GM19397 (cell line): Measurements from ENCODE around the gene OR10J5.
"Not testable (repeated sequence)": the region's sequence is repeated elsewhere in the genome, so short reads cannot be mapped to it uniquely, and the experiment has no call there.

ENCODE experiments used
- ATAC-seq: cut with Tn5 transposase; IDR thresholded peaks from one replicate; pipeline ENCODE4 v1.9.1; 2021; ENCODE audit warnings: mild to moderate bottlenecking, moderate library complexity; ENCODE audit not compliant: unreplicated experiment

OR10J5 gene

GRCh38 chr1:159535907-159536306 is at the start of gene OR10J5:
Gene OR10J5 (minus strand): TSS chr1:159536007. CDS start chr1:159536007, 0 bp downstream.
- no peak for ATAC-seq

GRCh38 chr1:159584536-159584935 is 48.7 kb upstream of the OR10J5 start:
- no peak for ATAC-seq

GRCh38 chr1:159581422-159581821 is 45.6 kb upstream of the OR10J5 start:
- no peak for ATAC-seq

- peak; percentile 47 for ATAC-seq
Measured at GRCh38 chr1:159580340-159580739, 44.5 kb upstream of the OR10J5 start.

- no peak for ATAC-seq
Measured at GRCh38 chr1:159577446-159577845, 41.6 kb upstream of the OR10J5 start.

- no peak for ATAC-seq
Measured at GRCh38 chr1:159562680-159563079, 26.9 kb upstream of the OR10J5 start.

- ATAC-seq, result no peak
Measured at GRCh38 chr1:159561497-159561896, 25.7 kb upstream of the OR10J5 start.

GRCh38 chr1:159560599-159560998 is 24.8 kb upstream of the OR10J5 start:
- ATAC-seq, result no peak

- no peak for ATAC-seq
Measured at GRCh38 chr1:159556931-159557369, 21.1 kb upstream of the OR10J5 start.

GRCh38 chr1:159554696-159555095 is 18.9 kb upstream of the OR10J5 start:
- no peak for ATAC-seq

- no peak for ATAC-seq
Measured at GRCh38 chr1:159554261-159554660, 18.5 kb upstream of the OR10J5 start.

GRCh38 chr1:159548126-159548525 is 12.3 kb upstream of the OR10J5 start:
- ATAC-seq, result no peak

GRCh38 chr1:159532922-159533321 is 2.9 kb downstream of the OR10J5 start:
- no peak for ATAC-seq

- not testable (repeated sequence) for ATAC-seq
Measured at GRCh38 chr1:159524792-159525191, 11.0 kb downstream of the OR10J5 start.

- no peak for ATAC-seq
Measured at GRCh38 chr1:159510229-159510541, 25.6 kb downstream of the OR10J5 start.

- ATAC-seq, result no peak
Measured at GRCh38 chr1:159509440-159510228, 26.2 kb downstream of the OR10J5 start.

GRCh38 chr1:159508951-159509350 is 26.9 kb downstream of the OR10J5 start:
- ATAC-seq, result no peak

- ATAC-seq, result no peak
Measured at GRCh38 chr1:159505676-159506075, 30.1 kb downstream of the OR10J5 start.

GRCh38 chr1:159501082-159501481 is 34.7 kb downstream of the OR10J5 start:
- no peak for ATAC-seq

- ATAC-seq, result not testable (repeated sequence)
Measured at GRCh38 chr1:159494513-159495210, 41.1 kb downstream of the OR10J5 start.

- no peak for ATAC-seq
Measured at GRCh38 chr1:159493354-159493753, 42.5 kb downstream of the OR10J5 start.

GRCh38 chr1:159492575-159493323 is 43.1 kb downstream of the OR10J5 start:
- ATAC-seq, result no peak
